GM12878 (cell line): ENCODE results near the gene PIK3R5. TPM values are rescaled to one million over a fixed set of nuclear protein-coding genes. Genes with fewer than 3 reads are reported as not detected.

ENCODE experiments used
- BCL11A ChIP-seq: IDR thresholded peaks from 2 replicates; pipeline ENCODE4 v1.6.1; 2011; ENCODE audit warnings: low read depth, low read length
- E2F8 ChIP-seq: fragments of 450-650 bp; IDR thresholded peaks from 2 replicates; pipeline ENCODE4 v1.6.1; 2018; ENCODE audit warnings: mild to moderate bottlenecking, low read depth, moderate library complexity; ENCODE audit not compliant: partially characterized antibody
- EED ChIP-seq: sonication (generic); IDR thresholded peaks from 2 replicates; pipeline ENCODE4 v1.6.1; 2016; ENCODE audit warnings: antibody characterized with exemption, low read depth
- ETV6 ChIP-seq, 2 experiments: fragments of 450-650 bp in 1 of 2; IDR thresholded peaks in 1 of 2; conservative IDR thresholded peaks in 1 of 2; 2 replicates each; pipeline ENCODE4 v1.6.1; 2014; ENCODE audit warnings: antibody characterized with exemption in 1 of 2, borderline replicate concordance in 1 of 2, low read depth in 1 of 2, mild to moderate bottlenecking in 1 of 2, moderate library complexity in 1 of 2
- MAX ChIP-seq: IDR thresholded peaks from 2 replicates; pipeline ENCODE4 v1.6.1; 2012; ENCODE audit warnings: low read depth, low read length, improper control_type of control experiment
- MYC ChIP-seq: IDR thresholded peaks from 2 replicates; pipeline ENCODE4 v1.6.1; 2011; ENCODE audit warnings: mild to moderate bottlenecking, low read length, moderate library complexity, inconsistent platforms; ENCODE audit not compliant: insufficient read depth, insufficient replicate concordance, insufficient read length, severe bottlenecking
- NR2C1 ChIP-seq: fragments of 450-650 bp; IDR thresholded peaks from 2 replicates; pipeline ENCODE4 v1.6.1; 2017; ENCODE audit warnings: antibody characterized with exemption, mild to moderate bottlenecking, moderate library complexity
- POLR2AphosphoS5 ChIP-seq: IDR thresholded peaks from 2 replicates; pipeline ENCODE4 v1.6.1; 2011; ENCODE audit warnings: mild to moderate bottlenecking, low read length, inconsistent platforms
- POU2F2 ChIP-seq: IDR thresholded peaks from 3 replicates; pipeline ENCODE4 v1.6.1; 2011; ENCODE audit warnings: low read depth, mild to moderate bottlenecking, low read length, borderline replicate concordance
- REST ChIP-seq: IDR thresholded peaks from 2 replicates; pipeline ENCODE4 v1.6.1; 2012; ENCODE audit warnings: mild to moderate bottlenecking, low read depth, low read length
- SMAD5 ChIP-seq: IDR thresholded peaks from 2 replicates; pipeline ENCODE4 v1.6.1; 2016; ENCODE audit warnings: antibody characterized with exemption, low read depth
- STAT1 ChIP-seq: fragments of 450-650 bp; conservative IDR thresholded peaks from 2 replicates; pipeline ENCODE4 v1.6.1; 2014; ENCODE audit warnings: antibody characterized with exemption, mild to moderate bottlenecking
- SUPT20H ChIP-seq: IDR thresholded peaks from 2 replicates; pipeline ENCODE4 v1.6.1; 2011; ENCODE audit warnings: low read depth, mild to moderate bottlenecking, low read length, moderate library complexity, borderline replicate concordance; ENCODE audit not compliant: control insufficient read depth
- TBL1XR1 ChIP-seq: IDR thresholded peaks from 2 replicates; pipeline ENCODE4 v1.6.1; 2012; ENCODE audit warnings: low read depth, low read length, improper control_type of control experiment
- TCF3 ChIP-seq: IDR thresholded peaks from 2 replicates; pipeline ENCODE4 v1.6.1; 2012; ENCODE audit warnings: low read depth, mild to moderate bottlenecking, low read length, borderline replicate concordance; ENCODE audit not compliant: insufficient read depth
- TCF7 ChIP-seq: IDR thresholded peaks from 2 replicates; pipeline ENCODE4 v1.6.1; 2014; ENCODE audit warnings: antibody characterized with exemption, borderline replicate concordance
- USF1 ChIP-seq: IDR thresholded peaks from 2 replicates; pipeline ENCODE4 v1.6.1; 2011; ENCODE audit warnings: borderline replicate concordance, low read depth, mild to moderate bottlenecking, moderate library complexity, mixed read lengths, low read length; ENCODE audit not compliant: insufficient read depth; ENCODE audit errors: extremely low read length
- ZNF274 ChIP-seq: IDR thresholded peaks from one replicate; pipeline ENCODE4 v1.8.0; 2011; ENCODE audit not compliant: insufficient read length, insufficient read depth
- polyA plus RNA-seq, 11 experiments: library from polyadenylated mRNA; depleted of rRNA in 4 of 11; unstranded in 6 of 11; stranded (reverse) in 5 of 11; fragments of >200 nt; fragmentation: Nextera tagmentation in 4 of 11; fragmentation: Illumina TruSeq in 1 of 11; extraction: Ambion mirVana in 4 of 11; extraction: Trizol in 1 of 11; gene quantifications; 1 replicate in 1 of 11; 2 replicates in 10 of 11; pipeline versions ENCODE4 v1.2.1 to v1.2.3, GENCODE V29; 2011 to 2016; ENCODE audit warnings: inconsistent platforms in 2 of 11, missing spikeins in 2 of 11, low read depth in 1 of 11
- total RNA-seq, 4 experiments: library from RNA; depleted of rRNA in 3 of 4; stranded (reverse); fragments of >200 nt in 3 of 4; fragmentation: Illumina TruSeq in 1 of 4; extraction: Trizol in 1 of 4; gene quantifications; 2 replicates each; pipeline versions ENCODE4 v1.2.1 to v1.2.3, GENCODE V29; 2013 to 2021
- TF ChIP-seq, protein P1 (sequence below): IDR thresholded peaks from 2 replicates; pipeline ENCODE4 v1.6.1; 2012; ENCODE audit warnings: low read depth, low read length, improper control_type of control experiment

PIK3R5 gene
- total and polyA plus RNA-seq, 10 of the 15 experiments (the other 5 are each of a cell fraction or from before 2014, with no cell fraction given), result 9.5 to 50.8 (median 35.5) TPM

GRCh38 chr17:8900626-8901585 is 64.6 kb downstream of the PIK3R5 start (continued):
- no peak for TF ChIP-seq REST
- no peak for TF ChIP-seq NR2C1
- TF ChIP-seq SMAD5, result peak; percentile 2; the same call in 1 of the 2 replicates
- peak in 1 of 2 experiments; percentile 82; a peak in 2 of 4 replicates for TF ChIP-seq ETV6 (conservative IDR thresholded peaks at IDR 0.05 in 1 of 2, IDR thresholded peaks at IDR 0.05 in 1 of 2; ENCODE audit: borderline replicate concordance in 1 of 2, low read depth in 1 of 2)
- peak; percentile 21; the same call in 1 of the 2 replicates for TF ChIP-seq MAX
- peak; percentile 52; the same call in 1 of the 2 replicates for TF ChIP-seq TCF7
- no peak for TF ChIP-seq SUPT20H
- TF ChIP-seq, protein P1, sequence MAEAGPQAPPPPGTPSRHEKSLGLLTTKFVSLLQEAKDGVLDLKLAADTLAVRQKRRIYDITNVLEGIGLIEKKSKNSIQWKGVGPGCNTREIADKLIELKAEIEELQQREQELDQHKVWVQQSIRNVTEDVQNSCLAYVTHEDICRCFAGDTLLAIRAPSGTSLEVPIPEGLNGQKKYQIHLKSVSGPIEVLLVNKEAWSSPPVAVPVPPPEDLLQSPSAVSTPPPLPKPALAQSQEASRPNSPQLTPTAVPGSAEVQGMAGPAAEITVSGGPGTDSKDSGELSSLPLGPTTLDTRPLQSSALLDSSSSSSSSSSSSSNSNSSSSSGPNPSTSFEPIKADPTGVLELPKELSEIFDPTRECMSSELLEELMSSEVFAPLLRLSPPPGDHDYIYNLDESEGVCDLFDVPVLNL, result no peak
- peak; percentile 94 for TF ChIP-seq TBL1XR1
- peak; percentile 93; the same call in 1 of the 2 replicates for TF ChIP-seq TCF3
- TF ChIP-seq MYC, result no peak
- peak; percentile 91 for TF ChIP-seq POU2F2
- no peak for TF ChIP-seq EED
- no peak for TF ChIP-seq E2F8
- TF ChIP-seq STAT1, result no peak
- TF ChIP-seq POLR2AphosphoS5, result peak; percentile 59; the same call in 1 of the 2 replicates
- TF ChIP-seq BCL11A, result peak; percentile 93
- TF ChIP-seq ZNF274, result no peak
- peak; percentile 69 for TF ChIP-seq USF1
